ENCODE data around the gene NFIB.

Gene NFIB

DNA sequence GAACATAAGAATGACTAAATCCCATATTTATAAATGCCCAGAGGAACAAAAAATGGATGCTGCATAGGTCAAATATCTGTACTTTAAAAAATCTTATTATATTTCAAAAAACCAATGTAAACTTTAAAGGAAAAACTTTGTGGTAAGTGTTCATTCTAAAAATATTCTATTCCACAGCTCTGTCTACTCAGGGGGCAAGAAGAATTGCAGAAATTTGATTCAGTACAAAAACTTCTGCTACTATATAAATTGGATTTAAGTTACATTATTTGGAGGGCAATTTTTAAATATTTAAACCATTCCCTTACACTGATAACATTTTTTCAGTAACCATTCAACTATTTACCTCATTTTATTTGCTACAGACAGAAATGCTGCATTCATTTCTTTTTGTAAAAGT lies 32.1 kb downstream of the NFIB start:
- TF ChIP-seq LEF1 (IDR thresholded peaks at IDR 0.05; ENCODE audit: borderline replicate concordance) (no peak), CTBP1 (IDR thresholded peaks at IDR 0.05; ENCODE audit: borderline replicate concordance) (no peak), HDGF (IDR thresholded peaks at IDR 0.05; ENCODE audit: borderline replicate concordance) (no peak), SP1 (IDR thresholded peaks at IDR 0.05) (no peak), L3MBTL2 (conservative IDR thresholded peaks at IDR 0.05) (no peak), PKNOX1 (IDR thresholded peaks at IDR 0.05) (no peak), ELF4 (IDR thresholded peaks at IDR 0.05) (no peak), FOXK2 (IDR thresholded peaks at IDR 0.05) (no peak), ARNT (IDR thresholded peaks at IDR 0.05) (no peak), SUZ12 (IDR thresholded peaks at IDR 0.05) (no peak), FOXA1 (IDR thresholded peaks at IDR 0.05) (no peak), ZNF384 (IDR thresholded peaks at IDR 0.05) (no peak), FOXM1 (IDR thresholded peaks at IDR 0.05; ENCODE audit: borderline replicate concordance) (no peak), TARDBP (IDR thresholded peaks at IDR 0.05) (no peak), BHLHE40 (IDR thresholded peaks at IDR 0.05; ENCODE audit: borderline replicate concordance) (no peak), NFRKB (IDR thresholded peaks at IDR 0.05) (no peak)
- CTCF ChIA-PET, result no interaction called here
- no peak for DNase-seq (ENCODE audit: extremely low spot score)
- POLR2A ChIA-PET, result no interaction called here

- CTCF ChIA-PET, result no interaction called here
- TF ChIP-seq SP1 (IDR thresholded peaks at IDR 0.05) (no peak), ARNT (IDR thresholded peaks at IDR 0.05) (no peak), FOXM1 (IDR thresholded peaks at IDR 0.05; ENCODE audit: borderline replicate concordance) (no peak), TARDBP (IDR thresholded peaks at IDR 0.05) (no peak), L3MBTL2 (conservative IDR thresholded peaks at IDR 0.05) (no peak), ELF4 (IDR thresholded peaks at IDR 0.05) (no peak), HDGF (IDR thresholded peaks at IDR 0.05; ENCODE audit: borderline replicate concordance) (no peak), LEF1 (IDR thresholded peaks at IDR 0.05; ENCODE audit: borderline replicate concordance) (no peak), ZNF384 (IDR thresholded peaks at IDR 0.05) (no peak), NFRKB (IDR thresholded peaks at IDR 0.05) (no peak), PKNOX1 (IDR thresholded peaks at IDR 0.05) (no peak), CTBP1 (IDR thresholded peaks at IDR 0.05; ENCODE audit: borderline replicate concordance) (no peak), FOXK2 (IDR thresholded peaks at IDR 0.05) (no peak), BHLHE40 (IDR thresholded peaks at IDR 0.05; ENCODE audit: borderline replicate concordance) (no peak), FOXA1 (IDR thresholded peaks at IDR 0.05) (no peak)
- DNase-seq (ENCODE audit: extremely low spot score), result no peak
- POLR2A ChIA-PET, result no interaction called here
Observed at GRCh38 chr9:14281136-14281795, 32.7 kb downstream of the NFIB start.

GRCh38 chr9:14279671-14280070 lies 34.3 kb downstream of the NFIB start:
- DNase-seq (ENCODE audit: extremely low spot score), result no peak
- ChIA-PET CTCF (no interaction called here), POLR2A (no interaction called here)
- TF ChIP-seq FOXK2 (IDR thresholded peaks at IDR 0.05) (no peak), HDGF (IDR thresholded peaks at IDR 0.05; ENCODE audit: borderline replicate concordance) (no peak), NFRKB (IDR thresholded peaks at IDR 0.05) (no peak), BHLHE40 (IDR thresholded peaks at IDR 0.05; ENCODE audit: borderline replicate concordance) (no peak), LEF1 (IDR thresholded peaks at IDR 0.05; ENCODE audit: borderline replicate concordance) (no peak), TARDBP (IDR thresholded peaks at IDR 0.05) (no peak), FOXM1 (IDR thresholded peaks at IDR 0.05; ENCODE audit: borderline replicate concordance) (no peak), FOXA1 (IDR thresholded peaks at IDR 0.05) (no peak), SUZ12 (IDR thresholded peaks at IDR 0.05) (no peak), ELF4 (IDR thresholded peaks at IDR 0.05) (no peak), PKNOX1 (IDR thresholded peaks at IDR 0.05) (no peak), ZNF384 (IDR thresholded peaks at IDR 0.05) (no peak), SP1 (IDR thresholded peaks at IDR 0.05) (no peak)

- ChIA-PET CTCF (no interaction called here), POLR2A (no interaction called here)
- no peak for TF ChIP-seq FOXA1 (IDR thresholded peaks at IDR 0.05)
- no peak for TF ChIP-seq FOXM1 (IDR thresholded peaks at IDR 0.05; ENCODE audit: borderline replicate concordance)
- TF ChIP-seq BHLHE40 (IDR thresholded peaks at IDR 0.05; ENCODE audit: borderline replicate concordance), result no peak
- TF ChIP-seq TARDBP (IDR thresholded peaks at IDR 0.05), result no peak
- no peak for TF ChIP-seq ZNF384 (IDR thresholded peaks at IDR 0.05)
- TF ChIP-seq PKNOX1 (IDR thresholded peaks at IDR 0.05), result no peak
- no peak for TF ChIP-seq SUZ12 (IDR thresholded peaks at IDR 0.05)
- no peak for TF ChIP-seq ARNT (IDR thresholded peaks at IDR 0.05)
- TF ChIP-seq SP1 (IDR thresholded peaks at IDR 0.05), result no peak
- TF ChIP-seq L3MBTL2 (conservative IDR thresholded peaks at IDR 0.05), result no peak
- TF ChIP-seq NFRKB (IDR thresholded peaks at IDR 0.05), result no peak
- TF ChIP-seq ELF4 (IDR thresholded peaks at IDR 0.05), result no peak
- no peak for DNase-seq (ENCODE audit: extremely low spot score)
Observed at GRCh38 chr9:14278291-14278721, 35.6 kb downstream of the NFIB start.

- ChIA-PET CTCF (no interaction called here), POLR2A (no interaction called here)
- no peak for TF ChIP-seq CTBP1 (IDR thresholded peaks at IDR 0.05; ENCODE audit: borderline replicate concordance)
- TF ChIP-seq ARNT (IDR thresholded peaks at IDR 0.05), result no peak
- no peak for TF ChIP-seq NFRKB (IDR thresholded peaks at IDR 0.05)
- no peak for TF ChIP-seq PKNOX1 (IDR thresholded peaks at IDR 0.05)
- no peak for TF ChIP-seq FOXA1 (IDR thresholded peaks at IDR 0.05)
- TF ChIP-seq FOXM1 (IDR thresholded peaks at IDR 0.05; ENCODE audit: borderline replicate concordance), result no peak
- no peak for TF ChIP-seq LEF1 (IDR thresholded peaks at IDR 0.05; ENCODE audit: borderline replicate concordance)
- no peak for TF ChIP-seq BHLHE40 (IDR thresholded peaks at IDR 0.05; ENCODE audit: borderline replicate concordance)
- no peak for TF ChIP-seq SUZ12 (IDR thresholded peaks at IDR 0.05)
- no peak for TF ChIP-seq ELF4 (IDR thresholded peaks at IDR 0.05)
- no peak for TF ChIP-seq HDGF (IDR thresholded peaks at IDR 0.05; ENCODE audit: borderline replicate concordance)
- no peak for TF ChIP-seq ZNF384 (IDR thresholded peaks at IDR 0.05)
- no peak for TF ChIP-seq SP1 (IDR thresholded peaks at IDR 0.05)
- no peak for TF ChIP-seq L3MBTL2 (conservative IDR thresholded peaks at IDR 0.05)
- no peak for TF ChIP-seq TARDBP (IDR thresholded peaks at IDR 0.05)
- TF ChIP-seq FOXK2 (IDR thresholded peaks at IDR 0.05), result no peak
- DNase-seq (ENCODE audit: extremely low spot score), result no peak
Observed at GRCh38 chr9:14277761-14278160, 36.2 kb downstream of the NFIB start.

All from HEK293T (cell line).